ENCODE data around the gene ROCK2.

- TF ChIP-seq CTCF (IDR thresholded peaks at IDR 0.05; ENCODE audit: insufficient read depth, low read depth, low read length) (no peak), EZH2 (IDR thresholded peaks at IDR 0.05; ENCODE audit: insufficient read depth, low read length) (no peak)
Measured at GRCh38 chr2:11286749-11287148, 57.7 kb downstream of the ROCK2 start.
